HG02678 (cell line): ENCODE measurements around the gene RTTN.
"Not testable (repeated sequence)": the region's sequence is repeated elsewhere in the genome, so short reads cannot be mapped to it uniquely, and the experiment has no call there.

Source experiments
- ATAC-seq: cut with Tn5 transposase; IDR thresholded peaks from one replicate; pipeline ENCODE4 v1.9.1; 2021; ENCODE audit warnings: mild to moderate bottlenecking, moderate library complexity; ENCODE audit not compliant: unreplicated experiment

The RTTN gene

GRCh38 chr18:70154591-70155194, 50.8 kb downstream of the RTTN start:
- ATAC-seq, result no peak

GRCh38 chr18:70151614-70152013, 53.9 kb downstream of the RTTN start:
- peak; percentile 45 for ATAC-seq

DNA sequence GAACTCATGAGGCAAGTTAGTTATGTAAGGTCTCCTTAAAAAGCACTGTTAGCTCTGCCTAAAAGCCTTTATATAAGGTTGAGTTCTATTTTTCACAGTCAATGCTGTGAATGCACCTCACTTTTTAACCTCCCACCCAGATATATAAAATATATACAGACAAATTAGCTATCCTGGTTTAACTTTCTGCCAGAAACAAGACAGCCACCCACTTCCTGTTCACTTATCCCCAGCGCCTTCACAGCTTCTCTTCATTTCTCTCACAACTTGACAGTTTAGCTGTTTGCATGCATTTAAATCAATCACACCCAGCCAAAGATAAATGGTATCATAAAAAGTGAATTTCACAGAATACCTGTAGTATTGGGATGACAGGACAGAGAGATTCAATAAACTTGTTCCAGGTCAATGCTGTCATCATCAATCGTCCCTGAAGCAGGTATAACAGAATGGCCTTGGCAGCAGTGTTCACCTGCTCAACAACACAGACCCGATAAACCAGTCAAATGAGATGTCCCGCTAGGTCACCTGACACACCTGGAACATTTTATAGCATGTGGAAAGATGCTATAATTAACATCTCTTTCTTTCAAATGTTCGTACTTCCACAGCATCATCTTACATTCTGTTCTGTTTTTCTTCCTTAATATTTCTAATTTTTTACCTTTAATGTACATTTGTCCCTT, 55.7 kb downstream of the RTTN start:
- no peak for ATAC-seq

- ATAC-seq, result no peak
Measured at GRCh38 chr18:70149156-70149555, 56.3 kb downstream of the RTTN start.

DNA sequence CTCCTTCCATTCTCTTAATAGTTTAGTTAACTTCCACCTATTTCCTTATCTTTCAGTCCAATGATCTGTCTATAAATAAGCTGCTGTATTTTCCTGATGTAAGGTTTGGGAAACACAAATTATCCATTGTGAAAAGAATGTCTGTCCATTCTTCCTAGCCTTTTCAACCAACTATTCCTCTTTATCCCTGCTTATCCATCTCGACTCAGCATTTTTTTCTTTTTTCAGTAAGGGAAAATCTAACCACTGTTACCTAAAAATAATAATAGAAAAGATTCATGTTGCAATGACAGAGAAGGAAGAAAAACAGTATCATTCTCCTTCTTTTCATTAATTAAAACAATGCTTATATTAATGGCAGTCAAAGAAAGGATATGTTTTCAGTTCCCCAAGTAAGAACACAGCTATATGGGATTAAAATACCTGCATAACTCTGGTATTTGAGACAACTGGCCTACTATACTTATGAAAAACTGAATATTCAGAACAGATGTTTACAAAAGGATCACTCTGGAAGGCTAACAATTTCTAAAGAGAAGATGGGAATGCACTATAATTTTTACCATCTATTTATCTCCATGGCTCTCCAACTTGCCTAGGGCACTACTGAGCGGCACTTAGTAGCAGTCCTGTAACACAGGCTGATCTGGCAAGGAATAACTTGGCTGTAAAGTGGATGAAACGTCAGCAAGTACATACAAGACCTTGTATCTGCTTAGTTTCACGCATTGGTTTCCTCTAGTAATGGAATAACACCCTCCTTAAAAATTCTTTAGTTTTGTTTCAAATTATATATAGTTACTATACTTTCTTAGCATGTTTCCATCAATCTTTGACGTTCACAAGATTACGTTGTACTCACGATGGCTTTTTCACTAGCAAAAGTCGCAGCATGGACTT, 57.2 kb downstream of the RTTN start:
- ATAC-seq, result no peak

GRCh38 chr18:70146174-70146573, 59.3 kb downstream of the RTTN start:
- no peak for ATAC-seq

DNA sequence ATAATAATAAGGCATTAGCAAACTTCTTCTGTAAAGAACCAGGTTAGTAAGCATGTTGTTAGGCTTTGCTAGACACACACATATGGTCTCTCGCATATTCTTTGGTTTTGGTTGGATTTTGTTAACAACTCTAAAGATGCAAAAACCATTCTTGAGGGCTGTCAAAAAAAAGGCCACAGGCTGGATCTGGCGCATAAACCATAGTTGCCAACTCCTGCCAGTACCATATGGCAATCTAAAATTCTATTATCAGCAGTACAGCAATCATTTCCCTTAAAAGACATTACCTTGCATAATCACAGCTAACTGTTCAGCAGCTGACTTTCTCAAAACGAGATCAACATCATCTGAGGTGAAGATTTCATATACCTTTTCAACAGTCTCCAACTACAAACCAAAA, 63.5 kb downstream of the RTTN start:
- no peak for ATAC-seq

GRCh38 chr18:70139138-70139537, 66.3 kb downstream of the RTTN start:
- no peak for ATAC-seq

DNA sequence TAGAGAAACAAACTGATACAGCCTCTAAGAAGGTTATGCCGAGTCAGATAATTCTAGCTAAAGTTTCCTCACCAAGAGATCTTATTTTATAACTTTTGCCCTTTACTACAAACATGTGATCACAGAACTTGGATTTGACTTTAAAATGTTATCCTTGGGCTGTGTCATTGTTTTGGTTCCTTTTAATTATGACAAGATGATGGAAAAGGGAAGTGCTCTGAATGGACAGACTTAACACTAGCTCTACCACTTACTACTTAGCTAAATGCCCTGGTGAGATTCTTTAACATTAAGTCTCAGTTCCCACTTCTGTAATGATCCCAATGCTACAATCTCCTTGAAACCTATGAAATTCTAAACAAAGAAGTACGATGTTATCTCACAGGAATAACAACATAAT, 69.9 kb downstream of the RTTN start:
- no peak for ATAC-seq

DNA sequence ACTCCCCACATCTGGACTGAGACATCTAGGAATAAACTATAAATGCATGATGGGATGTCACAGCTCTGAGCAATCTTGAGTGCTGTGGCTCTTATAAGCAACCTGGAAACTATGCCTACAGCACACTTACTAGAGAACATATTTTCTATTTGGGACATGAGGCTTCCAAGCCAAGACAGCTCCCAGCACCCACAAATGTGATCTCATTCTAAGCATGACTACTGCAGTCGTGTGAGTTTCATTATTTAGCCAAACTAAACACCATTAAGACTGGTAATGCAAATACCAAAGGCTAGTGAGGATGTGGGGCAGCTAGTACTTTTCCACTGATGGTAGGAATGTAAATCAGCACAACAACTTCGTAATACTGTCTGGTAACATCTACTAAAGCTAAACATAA, 72.5 kb downstream of the RTTN start:
- no peak for ATAC-seq

DNA sequence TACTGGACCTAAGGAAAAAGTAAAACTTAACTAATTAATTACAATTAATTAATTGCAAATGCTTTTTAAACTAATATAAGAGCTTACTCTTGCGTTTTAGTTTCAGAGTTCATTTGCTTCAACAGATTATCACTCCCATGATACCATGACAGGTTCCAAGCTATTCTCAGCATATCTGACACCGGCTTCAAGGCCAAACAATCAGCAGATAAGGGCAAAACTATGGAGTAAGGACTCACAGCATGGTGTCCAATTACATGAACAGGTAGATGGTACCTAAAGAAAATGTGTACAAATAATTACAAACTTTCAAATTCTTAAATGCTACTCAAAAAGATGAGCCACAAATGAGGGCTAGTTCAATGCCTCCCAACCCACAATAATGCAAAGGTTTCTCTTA, 77.2 kb downstream of the RTTN start:
- ATAC-seq, result no peak

DNA sequence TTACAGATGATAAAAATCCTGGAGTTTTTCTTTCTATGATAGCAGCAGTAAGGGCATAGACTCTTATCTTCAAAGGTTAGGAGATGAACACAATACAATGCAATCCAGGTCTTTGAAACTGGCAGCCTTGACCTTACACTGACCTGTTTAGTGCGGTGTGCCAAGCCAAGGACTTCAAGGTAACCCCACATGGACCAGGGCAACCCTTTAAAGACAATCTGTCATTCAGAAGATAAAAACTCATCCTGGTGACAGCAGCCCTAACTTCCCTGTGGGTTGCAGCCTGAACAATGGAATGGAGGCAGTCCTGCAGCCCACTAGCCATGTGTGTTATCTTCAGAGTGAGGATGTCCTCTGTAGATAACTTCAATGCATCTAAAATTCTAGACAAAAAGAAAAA, 78.1 kb downstream of the RTTN start:
- ATAC-seq, result no peak

- ATAC-seq, result no peak
Measured at GRCh38 chr18:70126832-70127231, 78.7 kb downstream of the RTTN start.

DNA sequence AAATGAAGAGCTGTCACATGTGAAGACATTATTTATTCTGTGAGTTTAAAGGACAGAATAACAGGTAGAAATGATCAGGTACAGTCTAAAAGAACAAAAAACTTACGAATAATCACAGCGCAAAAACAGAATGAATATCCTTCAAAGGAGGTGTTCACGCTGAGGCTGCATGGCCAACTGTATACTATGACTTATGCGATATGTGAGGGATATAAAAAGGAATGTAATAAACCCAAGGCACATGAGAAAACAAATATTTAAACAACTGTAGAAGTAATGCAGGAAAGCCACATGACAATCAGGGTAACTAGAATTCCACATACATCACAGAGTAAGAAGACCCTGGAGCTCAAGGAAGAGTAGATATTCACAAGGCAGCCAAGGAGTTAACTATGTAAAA, 81.3 kb downstream of the RTTN start:
- no peak for ATAC-seq

DNA sequence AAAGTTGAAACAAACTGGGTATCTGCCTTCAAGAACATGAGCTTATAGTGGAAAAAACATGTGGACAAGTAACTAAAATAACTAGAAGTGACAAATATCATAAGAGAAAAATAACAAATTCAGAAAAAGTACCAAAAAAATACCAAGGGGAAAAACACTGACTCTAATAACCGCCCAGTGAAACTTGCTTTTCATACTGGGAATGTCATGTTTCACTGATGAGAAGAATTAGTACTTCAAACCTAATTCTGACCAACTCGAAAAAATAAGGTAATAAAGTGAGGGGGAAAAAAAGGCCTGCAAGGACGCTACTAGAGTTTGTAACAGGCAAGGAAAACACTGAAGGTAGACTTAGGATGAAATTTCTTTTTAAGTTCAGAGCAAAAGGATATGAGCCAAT, 83.6 kb downstream of the RTTN start:
- ATAC-seq, result no peak

- no peak for ATAC-seq
Measured at GRCh38 chr18:70116949-70117348, 88.5 kb downstream of the RTTN start.

- ATAC-seq, result no peak
Measured at GRCh38 chr18:70113511-70113910, 92.0 kb downstream of the RTTN start.

GRCh38 chr18:70110678-70111077, 94.8 kb downstream of the RTTN start:
- ATAC-seq, result no peak

DNA sequence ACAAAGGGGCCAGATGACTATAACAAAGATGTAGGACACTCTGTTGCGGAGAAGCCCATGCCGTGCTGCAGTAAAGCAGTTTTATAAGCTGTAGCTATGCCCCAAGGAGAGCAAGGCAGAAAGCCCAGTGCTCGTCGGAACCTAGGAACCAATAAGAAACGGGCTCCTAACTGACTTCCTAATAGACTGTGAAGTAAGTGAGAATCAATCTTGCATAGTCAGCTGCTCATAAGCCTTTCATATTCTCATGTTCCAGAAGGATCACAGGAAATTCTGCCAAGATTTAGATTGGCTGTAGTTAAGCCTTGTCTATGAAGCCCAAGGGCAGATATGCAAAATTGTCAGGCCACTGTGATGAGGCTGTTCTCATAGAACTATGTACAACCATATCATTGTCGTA, 98.4 kb downstream of the RTTN start:
- no peak for ATAC-seq

GRCh38 chr18:70102854-70103253, 102.6 kb downstream of the RTTN start:
- ATAC-seq, result not testable (repeated sequence)

DNA sequence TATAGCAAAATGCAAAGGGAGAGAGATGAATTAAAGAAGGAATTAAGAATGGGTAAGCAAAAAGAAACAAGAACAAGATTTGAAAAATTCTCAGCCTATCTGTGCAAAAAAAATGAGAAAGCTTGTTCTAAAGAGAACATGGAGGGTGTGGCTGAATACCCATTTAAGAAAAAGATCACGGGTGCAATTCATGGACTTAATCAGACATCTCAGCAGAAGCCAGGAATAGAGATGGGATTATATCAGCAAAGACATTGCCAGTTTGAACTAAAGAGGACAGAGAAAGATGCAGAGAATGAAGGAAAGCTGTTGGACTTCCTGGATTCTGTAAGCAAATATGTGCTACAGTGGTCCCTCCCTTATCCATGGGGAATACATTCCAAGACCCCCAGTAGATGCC, 115.6 kb downstream of the RTTN start:
- no peak for ATAC-seq

- ATAC-seq, result no peak
Measured at GRCh38 chr18:70086085-70086484, 119.4 kb downstream of the RTTN start.
